Measurements from ENCODE around the gene KLHL14.
"Not testable (repeated sequence)": the region's sequence is repeated elsewhere in the genome, so short reads cannot be mapped to it uniquely, and the experiment has no call there.

KLHL14 gene

GRCh38 chr18:32637659-32638058 is 135.2 kb downstream of the KLHL14 start:
- not testable (repeated sequence) for DNase-seq (ENCODE audit: low read depth, low spot score)

- no peak for DNase-seq (ENCODE audit: low read depth, low spot score)
Measured at GRCh38 chr18:32637226-32637625, 135.6 kb downstream of the KLHL14 start.

GRCh38 chr18:32634876-32635431 is 137.9 kb downstream of the KLHL14 start:
- no peak for DNase-seq (ENCODE audit: low read depth, low spot score)

- DNase-seq (ENCODE audit: low read depth, low spot score): no peak
Measured at GRCh38 chr18:32629981-32630700, 142.7 kb downstream of the KLHL14 start.

- DNase-seq (ENCODE audit: low read depth, low spot score): no peak
Measured at GRCh38 chr18:32629292-32629691, 143.5 kb downstream of the KLHL14 start.

GRCh38 chr18:32624182-32624723 is 148.6 kb downstream of the KLHL14 start:
- DNase-seq (ENCODE audit: low read depth, low spot score): no peak

- no peak for DNase-seq (ENCODE audit: low read depth, low spot score)
Measured at GRCh38 chr18:32623563-32623962, 149.3 kb downstream of the KLHL14 start.
